HepG2 (cell line): ENCODE measurements around the gene TTPAL. TPM values are rescaled to one million over a fixed set of nuclear protein-coding genes. Genes with fewer than 3 reads are reported as not detected.

ENCODE experiments used
- ATAC-seq: fragments of 200-7000 bp; cut with Tn5 transposase; 3 replicates; pipeline ENCODE4 v1.9.1; 2020; ENCODE audit warnings: mild to moderate bottlenecking, moderate library complexity
- BruUV-seq: library from RNA; stranded (reverse); fragments of 400-500 nt; replicated peaks from 2 replicates; lab custom pipeline; 2021; lab: Mats Ljungman, UMichigan
- CTCF ChIA-PET: fragments of 300-600 bp; formaldehyde crosslinking; extraction: SDS; loops from one replicate; lab custom pipeline; 2021; ENCODE audit warnings: low total read pairs, inconsistent platforms, low intra/inter-chr PET ratio; lab: Yijun Ruan, JAX
- POLR2A ChIA-PET: fragments of 350-600 bp; sonication (Branson Sonifier 250); formaldehyde crosslinking; loops from one replicate; lab custom pipeline; 2020; ENCODE audit warnings: antibody characterized with exemption, inconsistent platforms; lab: Yijun Ruan, JAX
- DNase-seq: peaks from one replicate; pipeline ENCODE4 v3.0.0-alpha.2; 2015; ENCODE audit warnings: low spot score
- FAIRE-seq: peaks from 3 replicates; lab custom pipeline; 2011; peaks lifted over from hg19 to GRCh38; lab: Jason Lieb, UNC
- H2AFZ ChIP-seq: one replicate; pipeline ENCODE4 v1.6.1; 2011; ENCODE audit warnings: low read length, inconsistent platforms
- H3K27ac ChIP-seq: fragments of 300-600 bp; 3 replicates; pipeline ENCODE4 v1.8.0; 2011; ENCODE audit warnings: mixed run types, mild to moderate bottlenecking, mixed read lengths, low read length, inconsistent platforms; ENCODE audit not compliant: insufficient read depth; ENCODE audit errors: extremely low read length
- H3K27me3 ChIP-seq, 2 experiments: fragments of 200-600 bp in 1 of 2; 2 replicates in 1 of 2; 3 replicates in 1 of 2; pipeline versions ENCODE4 v1.6.0 to v1.8.0; 2011; ENCODE audit warnings: low read length in 2 of 2, mild to moderate bottlenecking in 2 of 2, moderate library complexity in 2 of 2, inconsistent platforms in 1 of 2; ENCODE audit not compliant: insufficient read depth in 2 of 2, control insufficient read depth in 1 of 2
- H3K36me3 ChIP-seq, 2 experiments: fragments of 200-600 bp in 1 of 2; replicated peaks in 1 of 2; 2 replicates in 1 of 2; 3 replicates in 1 of 2; pipeline versions ENCODE4 v1.5.1 to v1.8.0; 2011; ENCODE audit warnings: low read length in 2 of 2, inconsistent platforms in 1 of 2; ENCODE audit not compliant: insufficient read depth in 2 of 2, control insufficient read depth in 1 of 2
- H3K4me1 ChIP-seq: 2 replicates; pipeline ENCODE4 v1.5.1; 2012; ENCODE audit warnings: low read length, inconsistent platforms; ENCODE audit not compliant: insufficient read depth
- H3K4me2 ChIP-seq: 2 replicates; pipeline ENCODE4 v1.6.0; 2011; ENCODE audit warnings: low read depth, low read length, inconsistent platforms
- H3K4me3 ChIP-seq, 3 experiments: fragments of 200-600 bp in 1 of 3; sonication (generic), shearing (Covaris generic) in 1 of 3; replicated peaks in 1 of 3; 2 replicates each; pipeline ENCODE4 v1.5.1; 2011 to 2016; ENCODE audit warnings: low read length in 3 of 3, inconsistent platforms in 2 of 3, low read depth in 2 of 3, mild to moderate bottlenecking in 2 of 3, control low read depth in 1 of 3, mixed read lengths in 1 of 3; ENCODE audit not compliant: insufficient read depth in 1 of 3
- H3K79me2 ChIP-seq: one replicate; pipeline ENCODE4 v1.6.1; 2011; ENCODE audit warnings: low read length, inconsistent platforms; ENCODE audit not compliant: insufficient read depth
- H3K9ac ChIP-seq: 2 replicates; pipeline ENCODE4 v1.6.0; 2011; ENCODE audit warnings: mild to moderate bottlenecking, low read depth, low read length, inconsistent platforms; ENCODE audit not compliant: insufficient read depth
- H3K9me3 ChIP-seq: 2 replicates; pipeline ENCODE4 v1.5.1; 2012; ENCODE audit warnings: mild to moderate bottlenecking, low read length
- H4K20me1 ChIP-seq: 2 replicates; pipeline ENCODE4 v1.6.0; 2011; ENCODE audit warnings: inconsistent platforms, mild to moderate bottlenecking, low read length, moderate library complexity; ENCODE audit not compliant: insufficient read depth
- HDAC6 ChIP-seq: fragments of 200-600 bp; sonication (generic); IDR thresholded peaks from 2 replicates; pipeline ENCODE4 v1.7.0; 2017; ENCODE audit warnings: mild to moderate bottlenecking, antibody characterized with exemption, low read length, low read depth
- JDP2 ChIP-seq: sonication (generic); formaldehyde crosslinking; IDR thresholded peaks from 2 replicates; pipeline ENCODE4 v1.8.1; 2022; ENCODE audit warnings: missing genetic modification reagents, borderline replicate concordance
- KLF6 ChIP-seq: IDR thresholded peaks from 2 replicates; pipeline ENCODE4 v1.8.0; 2016; ENCODE audit warnings: missing biosample characterization, missing genetic modification reagents
- MYPOP ChIP-seq: sonication (generic); formaldehyde crosslinking; IDR thresholded peaks from 2 replicates; pipeline ENCODE4 v1.8.1; 2023; ENCODE audit warnings: mild to moderate bottlenecking, moderate library complexity, missing genetic modification reagents
- NFATC3 ChIP-seq: sonication (generic); formaldehyde crosslinking; IDR thresholded peaks from 2 replicates; pipeline ENCODE4 v1.5.1; 2020; ENCODE audit warnings: mild to moderate bottlenecking, missing genetic modification reagents
- PATZ1 ChIP-seq: sonication (generic); formaldehyde crosslinking; IDR thresholded peaks from 2 replicates; pipeline ENCODE4 v1.4.0; 2020; ENCODE audit warnings: missing genetic modification reagents
- PITX1 ChIP-seq: sonication (generic); formaldehyde crosslinking; IDR thresholded peaks from 2 replicates; pipeline ENCODE4 v1.5.1; 2020; ENCODE audit warnings: mild to moderate bottlenecking, missing genetic modification reagents
- RBFOX2 ChIP-seq: fragments of 200-400 bp; formaldehyde crosslinking; IDR thresholded peaks from 2 replicates; pipeline ENCODE4 v1.6.1; 2017; ENCODE audit warnings: low read depth, mild to moderate bottlenecking, low read length
- TERF1 ChIP-seq: sonication (generic); formaldehyde crosslinking; IDR thresholded peaks from 2 replicates; pipeline ENCODE4 v1.8.0; 2022; ENCODE audit warnings: mild to moderate bottlenecking, missing genetic modification reagents, moderate library complexity
- TRIM24 ChIP-seq: sonication (generic); formaldehyde crosslinking; IDR thresholded peaks from 2 replicates; pipeline ENCODE4 v1.8.0; 2022; ENCODE audit warnings: mild to moderate bottlenecking, missing genetic modification reagents
- ZNF24 ChIP-seq: fragments of 450-650 bp; IDR thresholded peaks from 2 replicates; pipeline ENCODE4 v1.6.1; 2017; ENCODE audit warnings: antibody characterized with exemption, mild to moderate bottlenecking
- ZNF280D ChIP-seq: sonication (generic); formaldehyde crosslinking; IDR thresholded peaks from 2 replicates; pipeline ENCODE4 v1.5.1; 2020; ENCODE audit warnings: mild to moderate bottlenecking, missing genetic modification reagents
- ZNF564 ChIP-seq: sonication (generic); formaldehyde crosslinking; IDR thresholded peaks from 2 replicates; pipeline ENCODE4 v1.8.1; 2023; ENCODE audit warnings: mild to moderate bottlenecking, missing genetic modification reagents
- ZNF772 ChIP-seq: sonication (generic); formaldehyde crosslinking; IDR thresholded peaks from 2 replicates; pipeline ENCODE4 v1.5.0; 2020; ENCODE audit warnings: mild to moderate bottlenecking, missing genetic modification reagents
- ZNF790 ChIP-seq: sonication (generic); formaldehyde crosslinking; IDR thresholded peaks from 2 replicates; pipeline ENCODE4 v1.8.0; 2022; ENCODE audit warnings: missing genetic modification reagents, mild to moderate bottlenecking, borderline replicate concordance
- ZSCAN21 ChIP-seq: sonication (generic); formaldehyde crosslinking; IDR thresholded peaks from 2 replicates; pipeline ENCODE4 v1.8.0; 2022; ENCODE audit warnings: mild to moderate bottlenecking, missing genetic modification reagents, moderate library complexity, borderline replicate concordance
- ZSCAN9 ChIP-seq: IDR thresholded peaks from 2 replicates; pipeline ENCODE4 v1.6.1; 2016; ENCODE audit warnings: borderline replicate concordance
- WGBS: methylation state at CpG from one replicate; pipeline ENCODE4 v1.1.6; 2017; ENCODE audit warnings: low lambda C conversion rate; 5-methylcytosine and 5-hydroxymethylcytosine counted together
- in situ Hi-C: cut with HindIII; loops from 2 replicates; pipeline ENCODE4 v1.10.0; 2017; ENCODE audit warnings: low pct_unique_long_range_greater_than_20kb; ENCODE audit not compliant: extremely low pct_ligation_motif_present
- intact Hi-C: fragments of 100-400 bp; cut with micrococcal nuclease; formaldehyde crosslinking; loops from one replicate; pipeline ENCODE4 v1.10.0; 2022; ENCODE audit not compliant: unreplicated experiment
- polyA plus RNA-seq, 8 experiments: library from polyadenylated mRNA; depleted of rRNA in 3 of 8; stranded (reverse) in 7 of 8; unstranded in 1 of 8; fragments of >200 nt; fragmentation: Illumina TruSeq in 4 of 8; extraction: Trizol in 4 of 8; gene quantifications; 2 replicates each; pipeline versions ENCODE4 v1.2.1 to v1.2.3, GENCODE V29; 2011 to 2016; ENCODE audit warnings: low read depth in 4 of 8, missing spikeins in 1 of 8, mixed read lengths in 1 of 8; ENCODE audit not compliant: insufficient read depth in 1 of 8
- total RNA-seq, 5 experiments: library from RNA; depleted of rRNA; stranded (reverse); fragments of >200 nt; fragmentation: Illumina TruSeq; extraction: Trizol; gene quantifications; 2 replicates each; pipeline ENCODE4 v1.2.3, GENCODE V29; 2016; ENCODE audit warnings: low read depth in 1 of 5
- TF ChIP-seq, protein P1 (sequence below): sonication (generic); formaldehyde crosslinking; IDR thresholded peaks from 2 replicates; pipeline ENCODE4 v1.8.1; 2023; ENCODE audit warnings: missing genetic modification reagents, mild to moderate bottlenecking, borderline replicate concordance

The TTPAL gene
- total and polyA plus RNA-seq, 2 of the 13 experiments (the other 11 are each of a cell fraction or from before 2014, with no cell fraction given) = 4.3 to 18.8 TPM

- DNase-seq = no peak
- no peaks in the 10 kb centered on the region for H3K9me3 ChIP-seq
- H4K20me1 ChIP-seq = no peaks in the 10 kb centered on the region
- no TSS peak for BruUV-seq
- ChIA-PET POLR2A (interaction anchor here (0.6 to 7.5 kb wide), 10 partner anchors 11 to 79 kb away, joined by 3 to 101 read pairs (median 4); no protein-coding TSS in a partner anchor), CTCF (no interaction called here)
- peaks cover 17 to 38% of the 10 kb centered on the region in 2 experiments for H3K36me3 ChIP-seq
- H3K4me1 ChIP-seq = peaks cover 97% of the 10 kb centered on the region
- H3K4me2 ChIP-seq = no peak overlapping the region
- WGBS = 99% methylated on average over 4 of the region's 4 CpGs
- FAIRE-seq = no peak
- H3K27ac ChIP-seq = peak overlapping the region; percentile 52
- no peaks in the 10 kb centered on the region for H3K27me3 ChIP-seq
- intact Hi-C loops (no loop called here), in situ Hi-C loops (no loop called here)
- no peak overlapping the region for H3K4me3 ChIP-seq
- H2AFZ ChIP-seq = no peak overlapping the region
- no peak overlapping the region for H3K9ac ChIP-seq
- ATAC-seq = no peak
- no peaks in the 10 kb centered on the region for H3K79me2 ChIP-seq
- TF ChIP-seq ZNF564 (CRISPR knock-in tag) (0 out of 2 replicates have a peak, but pooled peaks have one; percentile 16), TERF1 (peak; percentile 14; the same call in 1 of the 2 replicates), KLF6 (CRISPR knock-in tag) (no peak), NFATC3 (CRISPR knock-in tag) (no peak), MYPOP (no peak), JDP2 (CRISPR knock-in tag) (no peak), PATZ1 (CRISPR knock-in tag) (no peak), ZNF24 (no peak), HDAC6 (0 out of 2 replicates have a peak, but pooled peaks have one; percentile 56), ZNF790 (CRISPR knock-in tag) (0 out of 2 replicates have a peak, but pooled peaks have one; percentile 1), ZSCAN9 (CRISPR knock-in tag) (no peak), PITX1 (CRISPR knock-in tag) (no peak), ZSCAN21 (CRISPR knock-in tag) (0 out of 2 replicates have a peak, but pooled peaks have one; percentile 37), RBFOX2 (peak; percentile 21; the same call in 1 of the 2 replicates), TRIM24 (no peak), ZNF772 (0 out of 2 replicates have a peak, but pooled peaks have one; percentile 14), ZNF280D (no peak)
- TF ChIP-seq, protein P1, sequence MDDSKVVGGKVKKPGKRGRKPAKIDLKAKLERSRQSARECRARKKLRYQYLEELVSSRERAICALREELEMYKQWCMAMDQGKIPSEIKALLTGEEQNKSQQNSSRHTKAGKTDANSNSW (CRISPR knock-in tag) = no peak
Measured at GRCh38 chr20:44431118-44431501, 44.6 kb upstream of the TTPAL start.
